GM23338 (cell line): ENCODE data around the gene C11orf98. TPM values are rescaled to one million over a fixed set of nuclear protein-coding genes. Genes with fewer than 3 reads are reported as not detected.
"Not testable (repeated sequence)": the region's sequence is repeated elsewhere in the genome, so short reads cannot be mapped to it uniquely, and the experiment has no call there.

Experiments
- ATAC-seq: fragments of 200-7000 bp; cut with Tn5 transposase; 3 replicates; pipeline ENCODE4 v1.9.1; 2020
- DNase-seq: peaks from one replicate; pipeline ENCODE4 v3.0.0-alpha.2; 2015; ENCODE audit warnings: low spot score
- H2AFZ ChIP-seq: fragments of 200-600 bp; sonication (generic); 2 replicates; pipeline ENCODE4 v1.8.0; 2016; ENCODE audit warnings: antibody characterized with exemption, mild to moderate bottlenecking, moderate library complexity
- H3F3A ChIP-seq: fragments of 200-600 bp; sonication (generic); replicated peaks from 2 replicates; pipeline ENCODE4 v1.8.0; 2017; ENCODE audit warnings: antibody characterized with exemption, mixed run types, low read depth
- H3K27ac ChIP-seq: fragments of 200-600 bp; sonication (generic); 2 replicates; pipeline ENCODE4 v1.6.1; 2016; ENCODE audit warnings: low read depth
- H3K27me3 ChIP-seq: fragments of 200-600 bp; sonication (generic); 2 replicates; pipeline ENCODE4 v1.8.0; 2016; ENCODE audit warnings: mild to moderate bottlenecking, mixed run types, moderate library complexity; ENCODE audit not compliant: insufficient read depth
- H3K36me3 ChIP-seq: fragments of 200-600 bp; sonication (generic); 2 replicates; pipeline ENCODE4 v1.8.0; 2016; ENCODE audit warnings: mild to moderate bottlenecking; ENCODE audit not compliant: insufficient read depth
- H3K4me1 ChIP-seq: fragments of 200-600 bp; sonication (generic); 2 replicates; pipeline ENCODE4 v1.8.0; 2016; ENCODE audit warnings: mild to moderate bottlenecking, moderate library complexity; ENCODE audit not compliant: insufficient read depth
- H3K4me2 ChIP-seq: fragments of 200-600 bp; sonication (generic); 2 replicates; pipeline ENCODE4 v1.7.1; 2017; ENCODE audit warnings: mixed run types
- H3K4me3 ChIP-seq: fragments of 200-600 bp; sonication (generic); 2 replicates; pipeline ENCODE4 v1.6.1; 2016; ENCODE audit warnings: mixed run types
- H3K79me2 ChIP-seq: fragments of 200-600 bp; sonication (generic); replicated peaks from 2 replicates; pipeline ENCODE4 v1.8.0; 2017; ENCODE audit warnings: mild to moderate bottlenecking; ENCODE audit not compliant: insufficient read depth
- H3K9me2 ChIP-seq: fragments of 200-600 bp; sonication (generic); 2 replicates; pipeline ENCODE4 v1.8.0; 2017; ENCODE audit not compliant: insufficient read depth
- H4K20me1 ChIP-seq: fragments of 200-600 bp; sonication (generic); replicated peaks from 2 replicates; pipeline ENCODE4 v1.8.0; 2017; ENCODE audit warnings: mild to moderate bottlenecking; ENCODE audit not compliant: insufficient read depth
- H3K27ac Mint-ChIP-seq: 2 replicates; pipeline ENCODE4 v1.8.0; 2020; ENCODE audit warnings: inconsistent platforms, mild to moderate bottlenecking, moderate library complexity, mixed read lengths
- H3K27me3 Mint-ChIP-seq: 3 replicates; pipeline ENCODE4 v1.8.0; 2022; ENCODE audit warnings: low read depth, mild to moderate bottlenecking, moderate library complexity, mixed read lengths, inconsistent platforms; ENCODE audit not compliant: insufficient read depth, poor library complexity
- H3K36me3 Mint-ChIP-seq: 3 replicates; pipeline ENCODE4 v1.8.0; 2021; ENCODE audit warnings: low read depth, mild to moderate bottlenecking, inconsistent platforms, moderate library complexity, mixed read lengths
- H3K4me1 Mint-ChIP-seq: 3 replicates; pipeline ENCODE4 v1.8.0; 2020; ENCODE audit warnings: mild to moderate bottlenecking, inconsistent platforms, mixed read lengths
- H3K4me3 Mint-ChIP-seq: 3 replicates; pipeline ENCODE4 v1.8.0; 2021; ENCODE audit warnings: moderate library complexity, mild to moderate bottlenecking, inconsistent platforms, mixed read lengths
- H3K9me3 Mint-ChIP-seq: 3 replicates; pipeline ENCODE4 v1.8.0; 2020; ENCODE audit warnings: moderate library complexity, mild to moderate bottlenecking, inconsistent platforms, mixed read lengths
- CREB1 ChIP-seq: fragments of 250-450 bp; sonication (Bioruptor Pico); IDR thresholded peaks from 2 replicates; pipeline ENCODE4 v1.5.0; 2020; ENCODE audit warnings: low read depth, mild to moderate bottlenecking, moderate library complexity
- EZH2 ChIP-seq: fragments of 200-600 bp; sonication (generic); IDR thresholded peaks from one replicate; pipeline ENCODE4 v1.8.0; 2017; ENCODE audit warnings: antibody characterized with exemption, mild to moderate bottlenecking, low read depth; ENCODE audit not compliant: unreplicated experiment
- EZH2phosphoT487 ChIP-seq: fragments of 200-600 bp; sonication (generic); IDR thresholded peaks from one replicate; pipeline ENCODE4 v1.8.1; 2018; ENCODE audit warnings: antibody characterized with exemption; ENCODE audit not compliant: unreplicated experiment
- JUNB ChIP-seq: IDR thresholded peaks from one replicate; pipeline ENCODE4 v1.6.1; 2016; ENCODE audit warnings: antibody characterized with exemption; ENCODE audit not compliant: unreplicated experiment
- NANOG ChIP-seq: IDR thresholded peaks from 2 replicates; pipeline ENCODE4 v1.6.1; 2016; ENCODE audit warnings: antibody characterized with exemption, borderline replicate concordance
- POLR2AphosphoS5 ChIP-seq: IDR thresholded peaks from 2 replicates; pipeline ENCODE4 v1.6.1; 2016; ENCODE audit warnings: antibody characterized with exemption, low read depth
- ZNF114 ChIP-seq: fragments of 250-450 bp; sonication (Bioruptor Pico); IDR thresholded peaks from 2 replicates; pipeline ENCODE4 v1.5.0; 2020; ENCODE audit warnings: mild to moderate bottlenecking, moderate library complexity
- ZNF331 ChIP-seq: fragments of 250-450 bp; sonication (Bioruptor Pico); IDR thresholded peaks from 2 replicates; pipeline ENCODE4 v1.5.0; 2020; ENCODE audit warnings: low read depth, mild to moderate bottlenecking, moderate library complexity
- polyA plus RNA-seq: library from polyadenylated mRNA; unstranded; fragments of >200 nt; fragmentation: Nextera tagmentation; extraction: Ambion mirVana; gene quantifications from 2 replicates; pipeline ENCODE4 v1.2.1, GENCODE V29; 2016
- total RNA-seq: library from RNA; depleted of rRNA; stranded (reverse); fragments of >200 nt; shearing (Covaris generic); gene quantifications from 2 replicates; pipeline ENCODE4 v1.2.3, GENCODE V29; 2014
- TF ChIP-seq, protein P1 (sequence below): IDR thresholded peaks from 2 replicates; pipeline ENCODE4 v1.6.1; 2016; ENCODE audit warnings: antibody characterized with exemption
- TF ChIP-seq, protein P2 (sequence below), 2 experiments: fragments of 200-600 bp in 1 of 2; sonication (generic) in 1 of 2; conservative IDR thresholded peaks; 2 replicates each; pipeline versions ENCODE4 v1.5.1 to v1.6.1; 2016 to 2017; ENCODE audit warnings: antibody characterized with exemption in 2 of 2, low read depth in 2 of 2, mild to moderate bottlenecking in 2 of 2, moderate library complexity in 1 of 2

C11orf98 gene
- total and polyA plus RNA-seq, 2 experiments from 2014 or later, result 132 to 479 TPM

DNA sequence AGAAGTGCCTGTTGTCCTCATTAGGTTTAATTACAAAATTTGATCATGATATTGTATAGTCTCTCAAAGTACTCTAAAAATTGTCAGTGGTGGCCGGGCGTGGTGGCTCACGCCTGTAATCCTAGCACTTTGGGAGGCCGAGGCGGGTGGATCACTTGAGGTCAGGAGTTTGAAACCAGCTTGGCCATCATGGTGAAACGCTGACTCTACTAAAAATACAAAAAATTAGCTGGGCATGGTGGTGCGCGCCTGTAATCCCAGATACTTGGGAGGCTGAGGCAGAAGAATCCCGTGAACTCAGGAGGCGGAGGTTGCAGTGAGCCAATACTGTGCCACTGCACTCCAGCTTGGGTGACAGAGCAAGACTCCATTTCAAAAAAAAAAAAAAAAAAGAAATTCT lies 10.4 kb upstream of the C11orf98 start:
- peaks cover 20% of the 10 kb centered on the region for H3K27me3 Mint-ChIP-seq
- peaks cover 49% of the 10 kb centered on the region for H3K36me3 Mint-ChIP-seq
- H3K9me2 ChIP-seq, H3K9me3 Mint-ChIP-seq, H3K27ac ChIP-seq, H4K20me1 ChIP-seq, DNase-seq, H2AFZ ChIP-seq, H3K36me3 ChIP-seq, H3K4me3 Mint-ChIP-seq, H3K27ac Mint-ChIP-seq, H3K4me3 ChIP-seq, H3K4me2 ChIP-seq, H3K27me3 ChIP-seq, ATAC-seq: not testable (repeated sequence)
- H3K4me1 Mint-ChIP-seq, result peaks cover 14% of the 10 kb centered on the region
- Histone ChIP-seq H3K79me2 (peaks cover 31% of the 10 kb centered on the region), H3F3A (peaks cover 34% of the 10 kb centered on the region), H3K4me1 (peaks cover 20% of the 10 kb centered on the region)

DNA sequence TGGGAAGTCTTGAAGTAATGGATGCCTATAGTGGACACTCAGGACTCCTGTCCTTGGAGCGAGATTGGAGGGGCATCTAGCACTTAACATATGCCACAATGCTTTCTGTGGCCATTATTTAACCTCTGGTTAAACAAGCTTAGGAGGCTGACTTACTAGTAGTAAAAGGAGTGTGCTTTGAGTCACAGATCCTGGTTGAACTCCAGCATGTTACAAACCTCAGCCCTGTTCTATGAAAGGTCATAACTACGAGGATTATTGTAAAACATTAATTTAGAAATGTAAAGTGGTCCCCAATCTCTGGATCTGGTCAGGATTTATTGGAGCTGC lies 8.2 kb upstream of the C11orf98 start:
- H3K27ac Mint-ChIP-seq, result no peak overlapping the region
- DNase-seq (no peak), ATAC-seq (no peak)
- TF ChIP-seq POLR2AphosphoS5 (no peak), NANOG (no peak), CREB1 (CRISPR knock-in tag) (no peak), EZH2 (no peak), ZNF114 (CRISPR knock-in tag) (no peak), EZH2phosphoT487 (no peak), JUNB (no peak), ZNF331 (CRISPR knock-in tag) (no peak)
- TF ChIP-seq, protein P1, sequence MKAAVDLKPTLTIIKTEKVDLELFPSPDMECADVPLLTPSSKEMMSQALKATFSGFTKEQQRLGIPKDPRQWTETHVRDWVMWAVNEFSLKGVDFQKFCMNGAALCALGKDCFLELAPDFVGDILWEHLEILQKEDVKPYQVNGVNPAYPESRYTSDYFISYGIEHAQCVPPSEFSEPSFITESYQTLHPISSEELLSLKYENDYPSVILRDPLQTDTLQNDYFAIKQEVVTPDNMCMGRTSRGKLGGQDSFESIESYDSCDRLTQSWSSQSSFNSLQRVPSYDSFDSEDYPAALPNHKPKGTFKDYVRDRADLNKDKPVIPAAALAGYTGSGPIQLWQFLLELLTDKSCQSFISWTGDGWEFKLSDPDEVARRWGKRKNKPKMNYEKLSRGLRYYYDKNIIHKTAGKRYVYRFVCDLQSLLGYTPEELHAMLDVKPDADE, result no peak
- TF ChIP-seq, protein P2, sequence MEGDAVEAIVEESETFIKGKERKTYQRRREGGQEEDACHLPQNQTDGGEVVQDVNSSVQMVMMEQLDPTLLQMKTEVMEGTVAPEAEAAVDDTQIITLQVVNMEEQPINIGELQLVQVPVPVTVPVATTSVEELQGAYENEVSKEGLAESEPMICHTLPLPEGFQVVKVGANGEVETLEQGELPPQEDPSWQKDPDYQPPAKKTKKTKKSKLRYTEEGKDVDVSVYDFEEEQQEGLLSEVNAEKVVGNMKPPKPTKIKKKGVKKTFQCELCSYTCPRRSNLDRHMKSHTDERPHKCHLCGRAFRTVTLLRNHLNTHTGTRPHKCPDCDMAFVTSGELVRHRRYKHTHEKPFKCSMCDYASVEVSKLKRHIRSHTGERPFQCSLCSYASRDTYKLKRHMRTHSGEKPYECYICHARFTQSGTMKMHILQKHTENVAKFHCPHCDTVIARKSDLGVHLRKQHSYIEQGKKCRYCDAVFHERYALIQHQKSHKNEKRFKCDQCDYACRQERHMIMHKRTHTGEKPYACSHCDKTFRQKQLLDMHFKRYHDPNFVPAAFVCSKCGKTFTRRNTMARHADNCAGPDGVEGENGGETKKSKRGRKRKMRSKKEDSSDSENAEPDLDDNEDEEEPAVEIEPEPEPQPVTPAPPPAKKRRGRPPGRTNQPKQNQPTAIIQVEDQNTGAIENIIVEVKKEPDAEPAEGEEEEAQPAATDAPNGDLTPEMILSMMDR (conservative IDR thresholded peaks at IDR 0.05; ENCODE audit: low read depth in 2 of 2), result no peak
- Histone ChIP-seq H3K4me1 (peaks cover 26% of the 10 kb centered on the region), H3F3A (peaks cover 43% of the 10 kb centered on the region), H4K20me1 (no peaks in the 10 kb centered on the region; the same call in 1 of the 2 replicates), H3K79me2 (peaks cover 26% of the 10 kb centered on the region), H3K4me3 (peak overlapping the region; percentile 98; the same call in 1 of the 2 replicates), H2AFZ (no peak overlapping the region), H3K27ac (0 out of 2 replicates have a peak overlapping the region, but pooled peaks have one; percentile 26), H3K27me3 (no peaks in the 10 kb centered on the region), H3K4me2 (peak overlapping the region; percentile 93), H3K36me3 (no peaks in the 10 kb centered on the region), H3K9me2 (no peaks in the 10 kb centered on the region)
- H3K4me1 Mint-ChIP-seq, result peaks cover 16% of the 10 kb centered on the region
- no peaks in the 10 kb centered on the region; the same call in 1 of the 3 replicates for H3K9me3 Mint-ChIP-seq
- peak overlapping the region; percentile 90 for H3K4me3 Mint-ChIP-seq
- H3K36me3 Mint-ChIP-seq, result peaks cover 52% of the 10 kb centered on the region
- H3K27me3 Mint-ChIP-seq, result peaks cover 20% of the 10 kb centered on the region
